GM18505 (cell line): Measurements from ENCODE around the gene PARN.

Experiments
- ATAC-seq: cut with Tn5 transposase; IDR thresholded peaks from one replicate; pipeline ENCODE4 v1.9.1; 2021; ENCODE audit not compliant: unreplicated experiment
- POLR2A ChIP-seq: IDR thresholded peaks from 4 replicates; pipeline ENCODE4 v1.6.1; 2011; ENCODE audit warnings: borderline replicate concordance; ENCODE audit not compliant: insufficient read depth, insufficient read length; ENCODE audit errors: extremely low read depth

Gene PARN

DNA sequence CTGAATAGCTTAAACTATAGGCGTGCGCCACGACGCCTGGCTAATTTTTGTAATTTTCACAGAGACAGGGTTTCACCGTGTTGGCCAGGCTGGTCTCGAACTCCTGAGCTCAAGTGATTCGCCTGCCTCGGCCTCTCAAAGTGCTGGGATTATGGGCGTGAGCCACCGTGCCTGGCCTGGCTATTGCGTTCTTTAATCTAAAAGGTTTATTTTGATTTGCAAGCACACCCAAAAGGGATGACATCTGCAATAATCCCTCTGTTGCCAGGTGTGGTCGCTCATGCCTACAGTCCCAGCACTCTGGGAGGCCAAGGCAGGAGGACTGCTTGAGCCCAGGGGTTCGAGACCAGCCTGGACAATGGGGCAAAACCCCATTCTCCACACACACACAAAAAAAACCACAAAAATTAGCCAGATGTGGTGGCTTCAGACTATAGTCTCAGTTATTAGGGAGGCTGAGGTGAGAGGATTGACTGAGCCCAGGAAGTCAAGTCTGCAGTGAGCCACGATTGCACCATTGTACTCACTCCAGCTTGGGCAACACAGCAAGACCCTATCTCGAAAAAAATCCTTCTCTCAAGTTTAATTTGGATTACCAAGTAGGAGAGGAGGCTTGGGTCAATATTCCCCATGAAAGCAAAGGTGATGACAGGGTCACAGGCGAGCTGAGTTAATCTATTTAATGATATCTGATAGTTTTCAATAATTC is 144.1 kb downstream of the PARN start:
- ATAC-seq = no peak
- no peak for TF ChIP-seq POLR2A

GRCh38 chr16:14485121-14485551 is 144.9 kb downstream of the PARN start:
- no peak for ATAC-seq
- no peak for TF ChIP-seq POLR2A

GRCh38 chr16:14483819-14484385 is 146.2 kb downstream of the PARN start:
- TF ChIP-seq POLR2A = no peak
- no peak for ATAC-seq

DNA sequence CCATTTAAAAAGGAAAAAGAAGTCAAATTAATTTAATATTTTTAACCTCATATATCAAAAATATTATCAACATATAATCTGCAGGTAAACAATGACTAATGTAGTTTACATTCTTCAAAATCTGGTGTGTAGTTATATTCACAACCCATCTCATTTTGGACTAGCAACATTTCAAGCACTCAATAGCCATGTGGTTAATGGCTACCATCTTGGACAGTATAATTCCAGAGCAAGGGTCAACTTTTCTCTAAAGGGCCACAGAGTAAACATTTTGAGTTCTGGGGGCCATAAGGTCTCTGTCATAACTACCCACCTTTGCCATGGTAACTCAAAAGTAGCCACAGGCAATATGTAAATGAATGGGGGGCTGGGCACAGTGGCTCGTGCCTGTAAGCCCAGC is 153.9 kb downstream of the PARN start:
- no peak for ATAC-seq
- TF ChIP-seq POLR2A = no peak

- no peak for ATAC-seq
- no peak for TF ChIP-seq POLR2A
Measured at GRCh38 chr16:14475370-14476139, 154.5 kb downstream of the PARN start.

DNA sequence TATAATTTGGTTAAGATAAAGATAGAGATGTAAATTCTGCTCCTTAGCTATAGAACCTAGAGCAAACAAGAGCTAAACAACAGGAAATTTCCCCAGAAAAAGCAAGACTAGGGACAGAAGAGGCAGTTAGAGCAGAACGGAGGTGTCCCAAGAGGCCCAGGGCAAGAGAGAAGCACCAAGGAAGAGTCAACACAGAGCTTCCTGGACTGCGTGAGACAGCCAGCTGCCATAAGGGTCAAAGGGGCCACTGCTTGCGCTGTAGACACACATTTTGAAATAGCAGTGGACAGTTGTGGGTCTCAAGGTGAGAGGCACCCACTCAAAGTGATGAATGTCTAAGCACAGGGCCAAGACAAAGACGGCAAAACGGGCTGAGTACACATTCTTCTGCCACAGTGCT is 156.6 kb downstream of the PARN start:
- no peak for TF ChIP-seq POLR2A
- no peak for ATAC-seq

- ATAC-seq = no peak
- TF ChIP-seq POLR2A = no peak
Measured at GRCh38 chr16:14472357-14472756, 157.7 kb downstream of the PARN start.

- ATAC-seq = no peak
- TF ChIP-seq POLR2A = no peak
Measured at GRCh38 chr16:14470788-14471187, 159.3 kb downstream of the PARN start.

- no peak for TF ChIP-seq POLR2A
- ATAC-seq = no peak
Measured at GRCh38 chr16:14465799-14466198, 164.3 kb downstream of the PARN start.

- no peak for ATAC-seq
- TF ChIP-seq POLR2A = no peak
Measured at GRCh38 chr16:14464796-14465195, 165.3 kb downstream of the PARN start.

GRCh38 chr16:14464192-14464591 is 165.9 kb downstream of the PARN start:
- ATAC-seq = no peak
- TF ChIP-seq POLR2A = no peak

DNA sequence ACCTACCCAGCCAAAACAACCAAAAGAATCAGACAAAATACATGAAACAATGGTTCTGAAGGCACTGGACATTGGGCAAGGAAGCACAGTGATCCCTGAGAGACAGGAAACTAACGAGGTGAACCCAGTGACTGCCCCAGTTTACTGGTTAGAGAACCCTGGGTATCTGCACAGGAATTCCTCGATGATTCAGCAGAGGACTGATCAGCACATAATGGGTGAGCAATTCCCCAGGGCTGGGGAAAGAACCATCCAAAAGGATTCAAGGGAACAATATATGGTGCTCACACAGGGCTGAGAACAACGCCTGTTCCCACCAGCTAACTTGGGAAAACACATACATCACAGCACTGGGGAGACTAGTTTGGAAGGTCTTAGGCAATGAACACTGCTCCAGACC is 167.2 kb downstream of the PARN start:
- no peak for ATAC-seq
- no peak for TF ChIP-seq POLR2A

DNA sequence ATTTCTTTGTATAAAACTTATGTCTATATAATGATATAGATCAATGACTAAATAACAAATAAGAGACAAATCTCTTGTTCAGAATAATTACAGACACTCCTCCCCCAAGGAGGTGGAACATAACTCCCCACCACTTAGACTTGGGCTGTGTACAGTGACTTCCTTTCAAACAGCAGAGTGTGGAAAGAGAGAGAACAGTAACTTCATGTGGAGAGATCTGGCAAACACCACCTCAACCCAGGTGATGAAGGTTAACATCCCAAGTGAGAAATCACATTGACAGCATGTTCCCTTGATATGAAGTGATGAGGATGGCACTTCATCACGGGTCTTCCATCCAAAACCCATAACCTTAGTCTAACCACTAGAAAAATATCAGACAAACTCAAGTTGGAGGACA is 169.3 kb downstream of the PARN start:
- ATAC-seq = no peak
- TF ChIP-seq POLR2A = no peak

DNA sequence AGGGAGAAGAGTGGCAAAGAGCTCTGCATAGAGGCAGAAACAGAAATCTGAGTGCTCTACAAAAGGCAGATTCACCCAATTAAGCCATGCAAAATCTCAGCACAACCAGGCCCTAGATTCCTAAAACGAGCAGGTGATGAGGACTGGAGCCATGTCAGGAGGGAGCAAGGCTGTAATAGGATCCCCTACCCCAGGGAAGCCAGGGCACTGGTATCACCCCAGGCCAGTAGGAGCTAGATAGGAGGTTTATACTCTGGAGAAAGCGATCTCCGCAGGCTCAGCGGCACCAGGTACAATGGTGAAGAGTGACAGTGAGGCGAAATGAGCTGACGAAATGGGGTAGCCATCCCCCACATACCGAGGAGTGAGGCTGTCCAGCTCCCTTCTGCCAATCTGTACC is 171.5 kb downstream of the PARN start:
- no peak for TF ChIP-seq POLR2A

More for the DNA sequence above, 171.5 kb downstream of the PARN start:
- ATAC-seq = no peak
